Right lobe of liver (tissue), 6 donors: ENCODE data around the gene TDRD12. TPM values are rescaled to one million over a fixed set of nuclear protein-coding genes. Genes with fewer than 3 reads are reported as not detected.

ENCODE experiments used
- ATAC-seq, 4 donors: fragments of 200-7000 bp; cut with Tn5 transposase; one replicate each; pipeline ENCODE4 v1.9.1; 2020; ENCODE audit warnings: mild to moderate bottlenecking in 4 of 4, moderate library complexity in 4 of 4
- DNase-seq, 3 donors: peaks; one replicate each; pipeline ENCODE4 v3.0.0-alpha.2; 2020
- H3K27ac ChIP-seq, 3 donors: fragments of 200-600 bp; one replicate each; pipeline ENCODE4 v1.8.0; 2022
- H3K27me3 ChIP-seq, 2 donors: fragments of 200-600 bp; one replicate each; pipeline ENCODE4 v1.8.0; 2022
- H3K36me3 ChIP-seq, 4 donors: fragments of 200-600 bp; sonication (generic) in 1 of 4; one replicate each; pipeline versions ENCODE4 v1.5.1 to v1.8.0; 2017 to 2022; ENCODE audit warnings: control low read depth in 1 of 4
- H3K4me1 ChIP-seq, 4 donors: fragments of 200-600 bp; sonication (generic) in 1 of 4; one replicate each; pipeline versions ENCODE4 v1.5.1 to v1.8.0; 2017 to 2022; ENCODE audit warnings: control low read depth in 1 of 4
- H3K4me3 ChIP-seq, 3 donors: fragments of 200-600 bp; one replicate each; pipeline ENCODE4 v1.8.0; 2022
- H3K9me3 ChIP-seq, 4 donors: fragments of 200-600 bp; sonication (generic) in 1 of 4; one replicate each; pipeline versions ENCODE4 v1.5.1 to v1.8.0; 2017 to 2022; ENCODE audit warnings: control low read depth in 1 of 4
- POLR2A ChIP-seq: fragments of 450-650 bp; IDR thresholded peaks from one replicate; pipeline ENCODE4 v1.6.1; 2017; ENCODE audit warnings: antibody characterized with exemption, mild to moderate bottlenecking
- whole genome bisulfite sequencing: methylation state at CpG from one replicate; pipeline ENCODE4 v1.1.6; 2018; ENCODE audit warnings: low coverage, low lambda C conversion rate; ENCODE audit not compliant: insufficient coverage; ENCODE audit errors: missing lambda C conversion rate; 5-methylcytosine and 5-hydroxymethylcytosine counted together
- intact Hi-C, 2 donors: fragments of 100-400 bp; cut with DNase I; formaldehyde crosslinking; loops; one replicate each; pipeline versions ENCODE4 v1.11.2 to v1.14.1; 2022
- total RNA-seq, 6 experiments: library from RNA; depleted of rRNA in 2 of 6; stranded (reverse); fragments of >200 nt in 2 of 6; fragmentation: NEBNext Ultra II Directional in 3 of 6; extraction: Animal tissue kit (Norgen Biotek cat#: 25700) in 3 of 6; gene quantifications; one replicate each; pipeline versions ENCODE4 v1.1.0 to v1.2.4, GENCODE V29; 2016 to 2023
- TF ChIP-seq, protein P1 (sequence below), 4 donors: fragments of 200-600 bp in 3 of 4; fragments of 450-650 bp in 1 of 4; IDR thresholded peaks; one replicate each; pipeline versions ENCODE4 v1.5.1 to v1.8.0; 2016 to 2022; ENCODE audit warnings: antibody characterized with exemption in 4 of 4, mild to moderate bottlenecking in 2 of 4
- donor health status: DM: no; HTN: yes; CAD: no.
- donor health status: DM: no; HTN: no; CAD: no.
- donor health status: DM: no; HTN: no; CAD: no.
- donor health status: DM: no; HTN: yes; CAD: no.
- donor health status: DM: no; HTN: yes; CAD: no.

Gene TDRD12
- total RNA-seq, 6 experiments from 2014 or later, result 0.17 TPM; not detected in 5

GRCh38 chr19:32872391-32872790, 152.8 kb downstream of the TDRD12 start:
- Histone ChIP-seq H3K36me3 (no peaks in the 10 kb centered on the region), H3K27me3 (no peaks in the 10 kb centered on the region), H3K4me1 (peaks cover 0 to 13% (median 5%) of the 10 kb centered on the region in 4 donors), H3K4me3 (no peak overlapping the region), H3K9me3 (no peaks in the 10 kb centered on the region), H3K27ac (no peak overlapping the region)
- TF ChIP-seq, protein P1, sequence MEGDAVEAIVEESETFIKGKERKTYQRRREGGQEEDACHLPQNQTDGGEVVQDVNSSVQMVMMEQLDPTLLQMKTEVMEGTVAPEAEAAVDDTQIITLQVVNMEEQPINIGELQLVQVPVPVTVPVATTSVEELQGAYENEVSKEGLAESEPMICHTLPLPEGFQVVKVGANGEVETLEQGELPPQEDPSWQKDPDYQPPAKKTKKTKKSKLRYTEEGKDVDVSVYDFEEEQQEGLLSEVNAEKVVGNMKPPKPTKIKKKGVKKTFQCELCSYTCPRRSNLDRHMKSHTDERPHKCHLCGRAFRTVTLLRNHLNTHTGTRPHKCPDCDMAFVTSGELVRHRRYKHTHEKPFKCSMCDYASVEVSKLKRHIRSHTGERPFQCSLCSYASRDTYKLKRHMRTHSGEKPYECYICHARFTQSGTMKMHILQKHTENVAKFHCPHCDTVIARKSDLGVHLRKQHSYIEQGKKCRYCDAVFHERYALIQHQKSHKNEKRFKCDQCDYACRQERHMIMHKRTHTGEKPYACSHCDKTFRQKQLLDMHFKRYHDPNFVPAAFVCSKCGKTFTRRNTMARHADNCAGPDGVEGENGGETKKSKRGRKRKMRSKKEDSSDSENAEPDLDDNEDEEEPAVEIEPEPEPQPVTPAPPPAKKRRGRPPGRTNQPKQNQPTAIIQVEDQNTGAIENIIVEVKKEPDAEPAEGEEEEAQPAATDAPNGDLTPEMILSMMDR (IDR thresholded peaks at IDR 0.05), result no peak
- TF ChIP-seq POLR2A, result no peak
- WGBS, result 95% methylated on average over 3 of the region's 3 CpGs
- DNase-seq (no peak), ATAC-seq (no peak)
- intact Hi-C loops, result no loop called here

DNA sequence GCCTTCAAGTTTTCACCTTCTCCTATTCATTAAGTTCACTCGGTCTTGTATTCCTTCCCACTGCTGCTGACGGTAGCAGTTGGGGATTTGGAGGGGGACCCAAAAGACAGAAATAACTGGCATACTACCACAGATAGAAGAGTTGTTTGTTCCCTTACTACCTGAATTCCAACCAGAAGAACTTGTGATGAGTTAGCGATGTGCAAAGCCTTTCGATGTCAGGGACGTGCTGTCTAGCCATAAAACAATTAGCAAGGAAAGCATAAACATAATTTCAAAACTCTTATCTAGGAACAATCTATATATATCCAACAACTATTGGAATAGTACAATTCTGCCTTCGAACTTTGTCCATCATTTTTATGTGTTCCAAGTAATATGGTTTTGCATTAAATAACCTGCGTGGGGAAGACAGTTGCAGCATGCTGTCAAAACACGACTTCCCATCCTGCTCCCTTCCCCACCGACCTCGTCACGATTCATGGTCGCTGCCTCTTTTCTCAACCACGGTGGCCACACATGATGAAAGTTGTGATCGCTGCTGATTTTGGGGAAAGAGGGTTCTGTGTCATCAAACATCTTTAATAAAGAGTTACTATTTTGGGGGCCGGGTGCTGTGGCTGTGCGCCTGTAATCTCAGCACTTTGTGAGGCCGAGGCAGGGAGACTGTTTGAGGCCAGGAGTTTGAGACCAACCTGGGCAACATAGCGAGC, 153.8 kb downstream of the TDRD12 start:
- ATAC-seq (no peak), DNase-seq (no peak)
- 90% methylated on average over 18 of the region's 18 CpGs for WGBS
- Histone ChIP-seq H3K27ac (no peak overlapping the region), H3K4me1 (peaks cover 0 to 13% (median 5%) of the 10 kb centered on the region in 4 donors), H3K4me3 (no peak overlapping the region), H3K27me3 (no peaks in the 10 kb centered on the region), H3K36me3 (no peaks in the 10 kb centered on the region), H3K9me3 (no peaks in the 10 kb centered on the region)
- intact Hi-C loops, result no loop called here
- TF ChIP-seq, protein P1 (IDR thresholded peaks at IDR 0.05), result no peak
- TF ChIP-seq POLR2A, result no peak

DNA sequence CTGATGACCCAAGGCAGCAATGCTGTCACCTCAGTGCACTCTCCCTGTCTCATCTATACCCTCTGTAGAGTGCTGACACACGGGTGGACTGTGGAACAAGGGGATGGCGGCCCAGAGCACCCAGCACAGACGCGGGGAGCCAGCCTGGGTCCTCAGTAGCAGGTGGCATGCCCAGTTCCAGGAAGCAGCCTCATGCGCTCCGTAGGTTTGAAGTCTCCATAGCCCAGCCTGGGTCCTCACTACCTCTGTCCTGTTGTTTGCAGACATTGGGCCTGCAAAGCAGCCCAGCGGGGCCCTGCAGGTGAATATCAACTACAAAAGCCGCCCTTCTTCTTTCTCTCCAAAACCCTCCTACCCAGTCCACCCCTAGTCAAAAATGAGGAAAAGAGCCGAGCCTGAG, 155.0 kb downstream of the TDRD12 start:
- H3K4me3 ChIP-seq, result no peak overlapping the region
- no peak for TF ChIP-seq POLR2A
- TF ChIP-seq, protein P1 (IDR thresholded peaks at IDR 0.05), result no peak
- WGBS, result 85% methylated on average over 6 of the region's 9 CpGs
- H3K36me3 ChIP-seq, result no peaks in the 10 kb centered on the region
- no peaks in the 10 kb centered on the region for H3K27me3 ChIP-seq
- no peaks in the 10 kb centered on the region for H3K9me3 ChIP-seq
- no peak for DNase-seq
- H3K4me1 ChIP-seq, result peaks cover 0 to 13% (median 5%) of the 10 kb centered on the region in 4 donors
- intact Hi-C loops, result no loop called here
- H3K27ac ChIP-seq, result no peak overlapping the region
- ATAC-seq, result no peak

- no peaks in the 10 kb centered on the region for H3K9me3 ChIP-seq
- intact Hi-C loops, result no loop called here
- WGBS, result 64% methylated on average over 5 of the region's 7 CpGs
- DNase-seq (no peak), ATAC-seq (no peak)
- TF ChIP-seq POLR2A, result no peak
- TF ChIP-seq, protein P1 (IDR thresholded peaks at IDR 0.05), result no peak
- peaks cover 0 to 7% (median 2%) of the 10 kb centered on the region in 4 donors for H3K4me1 ChIP-seq
- no peak overlapping the region for H3K27ac ChIP-seq
- H3K27me3 ChIP-seq, result no peaks in the 10 kb centered on the region
- no peaks in the 10 kb centered on the region for H3K36me3 ChIP-seq
- no peak overlapping the region for H3K4me3 ChIP-seq
Measured at GRCh38 chr19:32875428-32875827, 155.9 kb downstream of the TDRD12 start.
